ENCODE measurements around the gene PAX5.

The PAX5 gene

DNA sequence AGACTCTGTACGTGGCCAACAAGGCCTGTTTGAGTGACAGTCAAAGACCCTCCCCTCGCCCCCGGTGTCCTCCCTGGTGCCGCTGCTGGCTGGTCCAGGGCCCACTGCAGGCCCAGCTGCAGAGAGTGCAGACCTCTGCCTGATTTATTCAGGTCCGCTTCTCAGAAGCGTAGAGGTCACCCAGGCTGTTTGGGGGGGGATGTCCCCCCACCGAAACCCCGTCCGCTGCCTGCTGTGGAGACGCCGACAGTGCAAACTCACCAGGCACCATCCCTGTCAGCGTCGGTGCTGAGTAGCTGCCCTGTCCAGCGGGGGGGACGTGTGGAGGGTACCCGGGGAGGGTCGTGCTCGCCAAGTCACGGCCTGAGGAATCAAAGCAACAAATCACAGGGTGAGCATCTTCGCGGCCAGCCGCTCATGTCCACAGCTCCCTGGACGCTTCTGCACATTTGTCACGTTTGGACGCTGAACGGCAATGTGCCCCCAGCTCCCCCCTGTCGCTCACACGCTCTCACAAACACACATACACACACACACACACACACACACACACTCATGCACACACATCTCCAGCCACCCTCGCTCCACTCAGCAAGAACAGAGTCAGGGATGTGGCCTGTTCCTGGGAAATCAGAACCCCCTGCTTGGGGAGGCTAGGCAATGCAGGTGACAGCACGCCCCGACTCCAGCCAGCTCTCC lies 152.2 kb downstream of the PAX5 start:
- no peaks in the 10 kb centered on the region for H3K27me3 ChIP-seq (ENCODE audit: insufficient read depth, insufficient read length)
- H3K36me3 ChIP-seq (ENCODE audit: insufficient read depth, insufficient read length, low read length): no peaks in the 10 kb centered on the region
- H3K9ac ChIP-seq (ENCODE audit: insufficient read length, low read depth): no peak overlapping the region
- no peaks in the 10 kb centered on the region for H3K9me3 ChIP-seq (ENCODE audit: insufficient read depth, low read length)
- TF ChIP-seq SUZ12 (IDR thresholded peaks at IDR 0.05; ENCODE audit: extremely low read depth, insufficient read depth, insufficient read length) (no peak), YY1 (IDR thresholded peaks at IDR 0.05; ENCODE audit: insufficient read depth, insufficient read length) (no peak), ZNF274 (IDR thresholded peaks at IDR 0.05; ENCODE audit: low read depth, low read length) (no peak)
- DNase-seq (ENCODE audit: low read depth, low spot score): no peak
- H3K4me1 ChIP-seq (ENCODE audit: insufficient read depth, insufficient read length): no peaks in the 10 kb centered on the region
- H3K4me3 ChIP-seq (ENCODE audit: insufficient read length, low read depth): no peak overlapping the region

DNA sequence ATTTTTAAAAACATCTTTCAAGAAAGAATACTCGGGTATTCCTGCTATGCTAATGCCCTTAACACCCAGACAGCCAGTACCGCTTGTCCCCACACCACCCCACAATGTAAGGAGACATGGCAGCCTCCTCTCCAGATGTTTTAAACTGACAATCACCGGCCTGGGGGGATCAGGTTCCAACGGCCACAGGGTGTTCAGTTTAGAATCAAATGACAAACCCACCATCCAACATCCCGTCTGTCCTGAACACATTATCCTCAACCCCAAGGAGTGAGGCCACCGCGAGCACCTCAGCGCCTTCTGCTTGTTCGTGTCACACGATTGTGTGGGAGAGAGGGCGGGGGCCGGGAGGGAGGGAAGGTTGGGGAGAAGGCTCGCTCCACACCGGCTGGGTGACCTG lies 152.8 kb downstream of the PAX5 start:
- H3K9me3 ChIP-seq (ENCODE audit: insufficient read depth, low read length): no peaks in the 10 kb centered on the region
- DNase-seq (ENCODE audit: low read depth, low spot score): no peak
- TF ChIP-seq YY1 (IDR thresholded peaks at IDR 0.05; ENCODE audit: insufficient read depth, insufficient read length) (no peak), ZNF274 (IDR thresholded peaks at IDR 0.05; ENCODE audit: low read depth, low read length) (no peak), SUZ12 (IDR thresholded peaks at IDR 0.05; ENCODE audit: extremely low read depth, insufficient read depth, insufficient read length) (no peak)
- H3K9ac ChIP-seq (ENCODE audit: insufficient read length, low read depth): no peak overlapping the region
- no peaks in the 10 kb centered on the region for H3K4me1 ChIP-seq (ENCODE audit: insufficient read depth, insufficient read length)
- H3K4me3 ChIP-seq (ENCODE audit: insufficient read length, low read depth): no peak overlapping the region
- no peaks in the 10 kb centered on the region for H3K27me3 ChIP-seq (ENCODE audit: insufficient read depth, insufficient read length)
- no peaks in the 10 kb centered on the region for H3K36me3 ChIP-seq (ENCODE audit: insufficient read depth, insufficient read length, low read length)

DNA sequence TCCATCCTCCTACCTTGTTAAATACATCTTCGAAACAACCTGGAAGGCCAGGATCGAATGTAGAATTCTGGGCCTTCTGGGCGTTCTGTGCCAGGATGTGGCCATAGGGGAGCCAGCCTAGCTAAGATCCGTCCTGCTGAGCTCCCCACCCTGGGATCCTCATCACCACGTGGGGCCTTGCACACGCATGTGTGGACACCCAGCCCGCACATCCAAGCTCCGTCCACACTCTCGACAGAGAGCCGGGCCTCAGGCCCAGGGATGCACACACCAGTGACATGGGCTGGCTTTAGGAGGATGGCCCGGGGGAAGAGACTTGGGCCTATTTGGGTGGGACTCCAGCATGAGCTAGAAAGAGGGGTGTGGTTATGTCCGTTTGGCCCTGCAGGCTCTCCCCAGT lies 154.0 kb downstream of the PAX5 start:
- DNase-seq (ENCODE audit: low read depth, low spot score): no peak
- H3K9me3 ChIP-seq (ENCODE audit: insufficient read depth, low read length): peaks cover 7% of the 10 kb centered on the region; the same call in 1 of the 2 replicates
- no peaks in the 10 kb centered on the region for H3K36me3 ChIP-seq (ENCODE audit: insufficient read depth, insufficient read length, low read length)
- no peak overlapping the region for H3K4me3 ChIP-seq (ENCODE audit: insufficient read length, low read depth)
- TF ChIP-seq SUZ12 (IDR thresholded peaks at IDR 0.05; ENCODE audit: extremely low read depth, insufficient read depth, insufficient read length) (no peak), YY1 (IDR thresholded peaks at IDR 0.05; ENCODE audit: insufficient read depth, insufficient read length) (no peak)
- H3K27me3 ChIP-seq (ENCODE audit: insufficient read depth, insufficient read length): no peaks in the 10 kb centered on the region
- no peak overlapping the region for H3K9ac ChIP-seq (ENCODE audit: insufficient read length, low read depth)
- H3K4me1 ChIP-seq (ENCODE audit: insufficient read depth, insufficient read length): no peaks in the 10 kb centered on the region

DNA sequence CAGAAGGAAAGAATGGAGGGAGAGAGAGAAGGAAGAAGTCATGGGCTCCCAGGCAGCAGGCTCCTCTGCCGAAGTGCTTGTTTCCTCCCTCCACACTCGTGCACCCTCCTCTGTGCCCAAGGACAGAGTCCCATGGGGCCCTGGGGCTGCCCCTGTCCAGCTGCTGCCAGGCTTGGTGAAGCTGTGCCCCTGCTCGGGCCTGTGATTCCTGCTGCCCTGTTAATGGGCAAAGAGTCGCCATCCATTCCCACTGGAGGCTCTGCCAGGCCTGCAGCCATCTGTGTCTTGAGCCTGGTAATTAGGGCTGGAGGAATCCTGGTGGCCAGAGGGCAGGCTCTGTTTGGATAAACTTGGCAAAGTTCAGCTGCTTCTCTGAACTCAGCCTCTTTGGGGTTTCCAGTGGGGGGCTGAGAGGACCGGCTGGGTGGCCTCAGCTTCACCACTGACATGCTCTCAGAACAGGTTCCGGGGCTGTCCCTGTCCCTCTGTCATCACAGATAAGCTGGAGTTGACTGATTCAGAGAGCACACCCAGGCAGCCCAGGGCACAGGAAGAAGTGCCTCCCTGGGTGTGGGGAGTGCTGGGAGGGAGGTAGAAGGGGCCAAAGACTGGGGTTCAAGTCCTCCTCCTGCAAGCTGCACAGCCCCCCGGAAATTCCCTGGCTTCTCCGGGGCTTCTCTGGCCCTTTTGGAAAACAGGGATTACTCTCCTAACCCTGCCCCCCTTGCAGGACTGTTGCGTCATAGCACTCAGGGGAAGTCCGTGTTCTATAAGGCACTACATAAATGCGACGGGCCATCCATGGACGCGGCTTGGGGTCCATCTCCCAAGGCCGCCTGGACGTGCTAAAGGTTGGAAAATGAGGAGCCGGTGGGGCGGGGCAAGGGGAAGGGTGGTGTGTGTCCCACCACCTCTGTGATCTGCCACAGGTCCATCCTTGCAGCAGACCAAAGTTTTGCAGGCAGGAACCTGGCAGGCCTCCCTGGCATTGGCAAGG lies 154.8 kb downstream of the PAX5 start:
- TF ChIP-seq SUZ12 (IDR thresholded peaks at IDR 0.05; ENCODE audit: extremely low read depth, insufficient read depth, insufficient read length) (no peak), ZNF274 (IDR thresholded peaks at IDR 0.05; ENCODE audit: low read depth, low read length) (no peak), YY1 (IDR thresholded peaks at IDR 0.05; ENCODE audit: insufficient read depth, insufficient read length) (no peak)

DNA sequence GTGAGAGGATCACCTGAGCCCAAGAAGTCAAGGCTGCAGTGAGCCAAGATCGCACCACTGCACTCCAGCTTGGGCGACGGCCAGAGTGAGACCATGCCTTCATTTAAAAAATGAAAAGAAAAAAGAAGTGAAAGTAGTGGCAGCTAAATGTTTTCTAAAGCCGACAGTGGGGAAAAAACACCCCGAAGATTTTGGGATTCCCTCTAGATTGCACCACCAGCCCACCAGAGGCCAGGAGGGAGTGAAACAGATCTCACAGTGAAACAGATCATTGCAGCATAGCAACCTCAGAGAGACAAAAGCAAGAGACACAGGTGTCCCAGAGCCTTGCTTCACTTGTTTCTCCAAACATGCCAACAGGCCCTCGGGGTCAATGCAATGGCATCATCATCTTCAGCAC lies 156.8 kb downstream of the PAX5 start:
- Histone ChIP-seq H3K4me1 (ENCODE audit: insufficient read depth, insufficient read length) (peaks cover 4% of the 10 kb centered on the region), H3K27me3 (ENCODE audit: insufficient read depth, insufficient read length) (peaks cover 4% of the 10 kb centered on the region), H3K36me3 (ENCODE audit: insufficient read depth, insufficient read length, low read length) (no peaks in the 10 kb centered on the region), H3K9ac (ENCODE audit: insufficient read length, low read depth) (no peak overlapping the region), H3K4me3 (ENCODE audit: insufficient read length, low read depth) (no peak overlapping the region), H3K9me3 (ENCODE audit: insufficient read depth, low read length) (peaks cover 7% of the 10 kb centered on the region; the same call in 1 of the 2 replicates)
- no peak for DNase-seq (ENCODE audit: low read depth, low spot score)
- TF ChIP-seq SUZ12 (IDR thresholded peaks at IDR 0.05; ENCODE audit: extremely low read depth, insufficient read depth, insufficient read length): no peak
- TF ChIP-seq ZNF274 (IDR thresholded peaks at IDR 0.05; ENCODE audit: low read depth, low read length): no peak
- TF ChIP-seq YY1 (IDR thresholded peaks at IDR 0.05; ENCODE audit: insufficient read depth, insufficient read length): no peak

More for the DNA sequence above, 154.8 kb downstream of the PAX5 start:
- H3K4me3 ChIP-seq (ENCODE audit: insufficient read length, low read depth): no peak overlapping the region
- no peaks in the 10 kb centered on the region for H3K36me3 ChIP-seq (ENCODE audit: insufficient read depth, insufficient read length, low read length)
- no peak for DNase-seq (ENCODE audit: low read depth, low spot score)
- peaks cover 7% of the 10 kb centered on the region; the same call in 1 of the 2 replicates for H3K9me3 ChIP-seq (ENCODE audit: insufficient read depth, low read length)
- H3K4me1 ChIP-seq (ENCODE audit: insufficient read depth, insufficient read length): no peaks in the 10 kb centered on the region
- H3K27me3 ChIP-seq (ENCODE audit: insufficient read depth, insufficient read length): no peaks in the 10 kb centered on the region
- no peak overlapping the region for H3K9ac ChIP-seq (ENCODE audit: insufficient read length, low read depth)

DNA sequence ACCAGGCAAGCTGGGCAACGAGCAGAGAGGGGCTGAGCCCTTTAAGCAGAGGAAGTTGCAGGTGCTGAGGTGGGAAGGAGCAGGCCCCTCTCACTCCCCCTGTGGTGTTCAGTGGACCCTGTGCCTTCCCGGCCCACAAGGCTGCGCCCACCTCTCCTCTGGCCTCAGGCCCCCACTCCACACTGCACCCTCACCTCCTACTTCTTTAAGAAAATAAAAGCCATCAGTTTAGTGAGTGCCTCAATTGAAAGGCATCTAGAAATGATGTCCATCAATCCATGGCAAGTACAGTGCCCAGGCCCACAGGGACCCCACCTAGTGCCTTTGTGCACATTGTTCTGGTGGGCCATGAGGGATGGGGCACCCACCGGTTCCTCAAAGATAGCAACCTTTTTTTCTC lies 158.0 kb downstream of the PAX5 start:
- TF ChIP-seq YY1 (IDR thresholded peaks at IDR 0.05; ENCODE audit: insufficient read depth, insufficient read length): no peak
- TF ChIP-seq SUZ12 (IDR thresholded peaks at IDR 0.05; ENCODE audit: extremely low read depth, insufficient read depth, insufficient read length): no peak
- TF ChIP-seq ZNF274 (IDR thresholded peaks at IDR 0.05; ENCODE audit: low read depth, low read length): no peak
- Histone ChIP-seq H3K27me3 (ENCODE audit: insufficient read depth, insufficient read length) (peaks cover 4% of the 10 kb centered on the region), H3K9ac (ENCODE audit: insufficient read length, low read depth) (no peak overlapping the region), H3K4me1 (ENCODE audit: insufficient read depth, insufficient read length) (peaks cover 4% of the 10 kb centered on the region), H3K9me3 (ENCODE audit: insufficient read depth, low read length) (peaks cover 7% of the 10 kb centered on the region; the same call in 1 of the 2 replicates), H3K36me3 (ENCODE audit: insufficient read depth, insufficient read length, low read length) (no peaks in the 10 kb centered on the region), H3K4me3 (ENCODE audit: insufficient read length, low read depth) (no peak overlapping the region)
- DNase-seq (ENCODE audit: low read depth, low spot score): no peak

GRCh38 chr9:36874921-36875320 lies 159.1 kb downstream of the PAX5 start:
- no peak for DNase-seq (ENCODE audit: low read depth, low spot score)
- Histone ChIP-seq H3K9me3 (ENCODE audit: insufficient read depth, low read length) (peaks cover 7% of the 10 kb centered on the region; the same call in 1 of the 2 replicates), H3K9ac (ENCODE audit: insufficient read length, low read depth) (no peak overlapping the region), H3K4me1 (ENCODE audit: insufficient read depth, insufficient read length) (peaks cover 4% of the 10 kb centered on the region), H3K27me3 (ENCODE audit: insufficient read depth, insufficient read length) (peaks cover 4% of the 10 kb centered on the region), H3K36me3 (ENCODE audit: insufficient read depth, insufficient read length, low read length) (no peaks in the 10 kb centered on the region), H3K4me3 (ENCODE audit: insufficient read length, low read depth) (no peak overlapping the region)
- TF ChIP-seq YY1 (IDR thresholded peaks at IDR 0.05; ENCODE audit: insufficient read depth, insufficient read length) (no peak), ZNF274 (IDR thresholded peaks at IDR 0.05; ENCODE audit: low read depth, low read length) (no peak), SUZ12 (IDR thresholded peaks at IDR 0.05; ENCODE audit: extremely low read depth, insufficient read depth, insufficient read length) (no peak)

Measured in NT2/D1 (cell line).